ENCODE measurements around the gene PRDM12. TPM values are rescaled to one million over a fixed set of nuclear protein-coding genes. Genes with fewer than 3 reads are reported as not detected.

PRDM12 gene
- total and polyA plus RNA-seq, 2 of the 8 experiments (the other 6 are each of a cell fraction or from before 2014, with no cell fraction given): 0.14 to 0.22 TPM

GRCh38 chr9:130728721-130729120, 64.3 kb downstream of the PRDM12 start:
- CTCF ChIA-PET (ENCODE audit: partially characterized antibody): no interaction called here
- Histone ChIP-seq H4K5ac (ENCODE audit: insufficient read length, low read depth, low read length) (no peak overlapping the region), H3K23me2 (ENCODE audit: low read depth, low read length) (no peaks in the 10 kb centered on the region), H2BK15ac (ENCODE audit: low read length) (no peak overlapping the region), H3K36me3 (ENCODE audit: control insufficient read depth in 2 of 4, insufficient read depth in 4 of 4, low read length in 3 of 4) (no peaks in the 10 kb centered on the region), H3K4me1 (replicated peaks in 1 of 4; ENCODE audit: control insufficient read depth in 3 of 4, insufficient read depth in 4 of 4, low read length in 3 of 4) (no peaks in the 10 kb centered on the region; a peak in 1 of 7 replicates), H3K4ac (replicated peaks; ENCODE audit: insufficient read length, low read depth, low read length) (no peak overlapping the region), H3K14ac (ENCODE audit: insufficient read length) (no peak overlapping the region), H3K9me3 (ENCODE audit: insufficient read depth in 2 of 2, low read depth in 1 of 2, low read length in 1 of 2) (no peaks in the 10 kb centered on the region), H3K56ac (replicated peaks; ENCODE audit: insufficient read length, low read depth, low read length) (no peak overlapping the region), H3K18ac (ENCODE audit: extremely low read depth, low read length) (no peak overlapping the region), H2BK12ac (ENCODE audit: low read depth, low read length) (no peak overlapping the region), H3K27me3 (replicated peaks in 1 of 4; ENCODE audit: control insufficient read depth in 3 of 4, extremely low read depth in 1 of 4, insufficient read depth in 3 of 4, low read length in 3 of 4) (peaks cover 0 to 1% (median 0%) of the 10 kb centered on the region in 4 experiments; a peak in 1 of 7 replicates), H3K23ac (ENCODE audit: insufficient read length) (no peak overlapping the region), H3K4me3 (ENCODE audit: extremely low read depth in 1 of 4, insufficient read depth in 2 of 4, low read depth in 3 of 4, low read length in 4 of 4) (no peak overlapping the region), H3K79me2 (ENCODE audit: control insufficient read depth in 1 of 2, insufficient read depth in 2 of 2, low read length in 2 of 2) (peaks cover 0 to 47% of the 10 kb centered on the region in 2 experiments; a peak in 2 of 4 replicates), H4K20me1 (replicated peaks in 1 of 2; ENCODE audit: control insufficient read depth in 1 of 2, insufficient read depth in 2 of 2, low read length in 2 of 2) (peaks cover 0 to 5% of the 10 kb centered on the region in 2 experiments), H2AFZ (ENCODE audit: low read length) (no peak overlapping the region), H2BK120ac (replicated peaks; ENCODE audit: low read depth, low read length) (no peak overlapping the region), H3K79me1 (ENCODE audit: low read depth, low read length) (0 out of 2 replicates have a peak, but pooled peaks cover 2% of the 10 kb centered on the region), H3K9ac (replicated peaks in 1 of 4; ENCODE audit: extremely low read depth in 1 of 4, low read depth in 3 of 4, low read length in 3 of 4) (no peak overlapping the region), H4K8ac (ENCODE audit: extremely low read depth, insufficient read depth, low read length) (no peak overlapping the region), H3K27ac (ENCODE audit: low read depth, low read length) (no peak overlapping the region), H2BK5ac (ENCODE audit: low read depth, low read length) (no peak overlapping the region), H2AK5ac (ENCODE audit: low read depth, low read length) (no peak overlapping the region), H2BK20ac (ENCODE audit: low read length) (no peak overlapping the region), H3K4me2 (ENCODE audit: insufficient read depth in 1 of 2, low read depth in 2 of 2, low read length in 2 of 2) (no peak overlapping the region), H4K91ac (replicated peaks; ENCODE audit: insufficient read length, low read length) (no peak overlapping the region)
- POLR2A ChIA-PET (ENCODE audit: partially characterized antibody): no interaction called here
- DNase-seq (ENCODE audit: low read depth in 1 of 2, low spot score in 2 of 2) (no peak), FAIRE-seq (no peak)
- TF ChIP-seq SIRT6 (IDR thresholded peaks at IDR 0.05; ENCODE audit: low read length): no peak
- no peak for TF ChIP-seq NANOG (IDR thresholded peaks at IDR 0.05; ENCODE audit: insufficient read depth, low read depth, low read length, poor library complexity, severe bottlenecking)
- TF ChIP-seq HDAC6 (IDR thresholded peaks at IDR 0.05; ENCODE audit: low read depth, low read length): no peak
- no peak for TF ChIP-seq SP2 (IDR thresholded peaks at IDR 0.05; ENCODE audit: low read length)
- no peak for TF ChIP-seq SAP30 (IDR thresholded peaks at IDR 0.05; ENCODE audit: insufficient read depth, insufficient replicate concordance, low read length)
- no peak for TF ChIP-seq SIX5 (IDR thresholded peaks at IDR 0.05; ENCODE audit: low read depth, low read length)
- no peak for TF ChIP-seq BRCA1 (IDR thresholded peaks at IDR 0.05; ENCODE audit: low read depth, low read length)
- TF ChIP-seq RBBP5 (IDR thresholded peaks at IDR 0.05; ENCODE audit: borderline replicate concordance, low read depth, low read length): no peak
- no peak for TF ChIP-seq SRF (IDR thresholded peaks at IDR 0.05; ENCODE audit: low read depth, low read length)
- 86% methylated on average over 3 of the region's 3 CpGs; no CpG with 5 or more reads in 1 of the 2 experiments for WGBS, 2 experiments (ENCODE audit: extremely low coverage in 1 of 2, insufficient coverage in 1 of 2, insufficient read length in 1 of 2, insufficient replicate concordance in 2 of 2, low coverage in 1 of 2, low lambda C conversion rate in 2 of 2, missing lambda C conversion rate in 1 of 2)
